Ishikawa (cell line): Measurements from ENCODE around the gene BNIP5.

ENCODE experiments used
- EP300 ChIP-seq: IDR thresholded peaks from 2 replicates; pipeline ENCODE4 v1.6.1; 2012; ENCODE audit warnings: borderline replicate concordance
- MAX ChIP-seq: IDR thresholded peaks from 2 replicates; pipeline ENCODE4 v1.6.1; 2012
- TCF12 ChIP-seq: IDR thresholded peaks from 2 replicates; pipeline ENCODE4 v1.6.1; 2012; ENCODE audit warnings: low read depth
- ZBTB7A ChIP-seq: IDR thresholded peaks from 2 replicates; pipeline ENCODE4 v1.6.1; 2012; ENCODE audit warnings: low read depth

- no peak for TF ChIP-seq EP300
- no peak for TF ChIP-seq MAX
- TF ChIP-seq ZBTB7A, result no peak
- TF ChIP-seq TCF12, result no peak
These were observed 14.1 kb downstream of the BNIP5 start for GRCh38 chr6:36322591-36322990.
